MM.1S (cell line): ENCODE data around the gene VWA5A.

Source experiments
- EZH2 ChIP-seq: fragments of 300-600 bp; sonication (generic); optimal IDR thresholded peaks from 2 replicates; pipeline ENCODE3; 2017; ENCODE audit warnings: low read depth, mild to moderate bottlenecking, antibody characterized with exemption, low read length, mixed read lengths
- TF ChIP-seq, protein P1 (sequence below): fragments of 300-600 bp; sonication (generic); IDR thresholded peaks from 2 replicates; pipeline ENCODE4 v1.5.1; 2016; ENCODE audit warnings: antibody characterized with exemption, low read length, mixed read lengths

DNA sequence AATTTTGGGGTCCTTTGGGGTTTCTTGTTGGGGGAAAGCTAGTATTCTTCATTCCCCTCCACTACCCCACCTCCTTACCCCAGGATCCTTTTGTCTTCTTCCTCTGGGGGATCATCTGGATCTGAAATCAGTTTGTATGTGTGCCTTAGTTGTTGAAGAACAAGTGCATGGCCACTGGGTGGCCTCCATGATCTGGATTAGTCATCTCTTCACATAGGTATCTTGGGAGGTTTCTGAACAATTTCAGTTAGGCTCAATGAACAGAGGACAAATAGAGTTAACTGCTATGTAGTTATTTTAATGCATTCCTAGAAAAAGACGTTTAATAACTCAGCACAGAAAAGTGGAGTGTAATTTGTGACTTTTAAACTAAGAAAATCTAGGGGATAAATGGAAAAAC lies 7.1 kb upstream of the VWA5A start:
- TF ChIP-seq, protein P1, sequence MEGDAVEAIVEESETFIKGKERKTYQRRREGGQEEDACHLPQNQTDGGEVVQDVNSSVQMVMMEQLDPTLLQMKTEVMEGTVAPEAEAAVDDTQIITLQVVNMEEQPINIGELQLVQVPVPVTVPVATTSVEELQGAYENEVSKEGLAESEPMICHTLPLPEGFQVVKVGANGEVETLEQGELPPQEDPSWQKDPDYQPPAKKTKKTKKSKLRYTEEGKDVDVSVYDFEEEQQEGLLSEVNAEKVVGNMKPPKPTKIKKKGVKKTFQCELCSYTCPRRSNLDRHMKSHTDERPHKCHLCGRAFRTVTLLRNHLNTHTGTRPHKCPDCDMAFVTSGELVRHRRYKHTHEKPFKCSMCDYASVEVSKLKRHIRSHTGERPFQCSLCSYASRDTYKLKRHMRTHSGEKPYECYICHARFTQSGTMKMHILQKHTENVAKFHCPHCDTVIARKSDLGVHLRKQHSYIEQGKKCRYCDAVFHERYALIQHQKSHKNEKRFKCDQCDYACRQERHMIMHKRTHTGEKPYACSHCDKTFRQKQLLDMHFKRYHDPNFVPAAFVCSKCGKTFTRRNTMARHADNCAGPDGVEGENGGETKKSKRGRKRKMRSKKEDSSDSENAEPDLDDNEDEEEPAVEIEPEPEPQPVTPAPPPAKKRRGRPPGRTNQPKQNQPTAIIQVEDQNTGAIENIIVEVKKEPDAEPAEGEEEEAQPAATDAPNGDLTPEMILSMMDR = peak; percentile 43
- no peak for TF ChIP-seq EZH2
